Measurements from ENCODE around the gene TBPL2.

DNA sequence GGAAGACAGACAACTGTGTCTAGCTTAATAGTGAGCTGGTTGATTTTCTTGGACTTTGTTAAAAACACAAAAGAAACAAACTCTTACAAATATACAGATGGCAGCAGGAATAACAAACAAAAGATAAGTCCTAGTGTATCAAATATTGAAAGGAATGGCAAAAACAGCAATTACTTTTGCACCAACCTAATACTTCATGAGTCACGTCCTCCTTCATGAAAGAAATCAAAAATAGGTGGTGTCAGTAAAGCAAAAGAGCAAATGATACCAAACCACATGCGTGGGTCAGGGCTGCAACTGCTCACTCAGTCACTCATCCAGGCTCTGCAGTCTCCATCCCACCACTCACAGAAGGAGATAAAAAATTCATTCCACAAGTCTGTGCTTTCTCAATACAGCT lies 40.6 kb downstream of the TBPL2 start:
- TF ChIP-seq SRSF1 (optimal IDR thresholded peaks at IDR 0.05; ENCODE audit: low read depth, low read length): no peak
- TF ChIP-seq NFE2L1 (CRISPR knock-in tag; IDR thresholded peaks at IDR 0.05; ENCODE audit: borderline replicate concordance): no peak
- TF ChIP-seq CBX2 (IDR thresholded peaks at IDR 0.05; ENCODE audit: low read depth, low read length): no peak
- TF ChIP-seq CBX2 (CRISPR knock-in tag; IDR thresholded peaks at IDR 0.05; ENCODE audit: low read depth): no peak
- TF ChIP-seq ARID5B (CRISPR knock-in tag; IDR thresholded peaks at IDR 0.05): no peak
- no peak for TF ChIP-seq ZNF766 (CRISPR knock-in tag; IDR thresholded peaks at IDR 0.05; ENCODE audit: borderline replicate concordance)
- TF ChIP-seq CTCF (CRISPR knock-in tag; IDR thresholded peaks at IDR 0.05): no peak
- no peak for TF ChIP-seq RAD21 (CRISPR knock-in tag; IDR thresholded peaks at IDR 0.05)
- TF ChIP-seq FIP1L1 (IDR thresholded peaks at IDR 0.05; ENCODE audit: borderline replicate concordance, insufficient read depth, low read depth, low read length): no peak
- no peak for TF ChIP-seq POLR2G (IDR thresholded peaks at IDR 0.05; ENCODE audit: low read depth, low read length)
- no peak for TF ChIP-seq FOXM1 (CRISPR knock-in tag; IDR thresholded peaks at IDR 0.05)
- TF ChIP-seq SRY (CRISPR knock-in tag; IDR thresholded peaks at IDR 0.05): no peak

All from HepG2 (cell line).